Measurements from ENCODE around the gene ID2. TPM values are rescaled to one million over a fixed set of nuclear protein-coding genes. Genes with fewer than 3 reads are reported as not detected.

ID2 gene
- total RNA-seq, 1 experiment from 2014 or later = 48.6 TPM

DNA sequence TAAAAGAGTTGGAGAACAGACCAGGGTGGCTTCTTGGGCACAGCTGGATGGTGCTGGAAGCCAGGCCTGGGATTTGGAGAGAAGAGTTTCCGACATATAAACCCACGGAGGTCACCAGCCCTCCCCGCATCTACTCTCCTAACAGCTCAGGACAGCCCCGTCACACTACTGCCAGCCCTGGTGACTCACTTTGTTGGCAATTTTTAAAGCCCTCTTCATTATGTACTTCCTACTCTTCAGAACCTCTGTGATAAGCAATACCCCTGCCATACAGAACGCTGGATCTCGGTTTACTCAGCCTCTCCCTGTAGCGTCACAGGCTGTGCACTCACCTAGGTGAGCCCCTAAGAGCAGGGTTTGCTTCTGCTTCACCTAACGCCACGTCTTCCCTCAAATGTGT is 48.1 kb downstream of the ID2 start:
- Histone ChIP-seq H3K18ac (ENCODE audit: insufficient read length, low read depth, low read length) (no peak overlapping the region), H3K14ac (ENCODE audit: insufficient read depth, low read length) (no peak overlapping the region), H3K23ac (ENCODE audit: insufficient read length, low read depth, low read length) (no peak overlapping the region), H3K79me1 (ENCODE audit: insufficient read depth, low read depth, low read length, poor library complexity, severe bottlenecking) (no peaks in the 10 kb centered on the region), H2BK20ac (ENCODE audit: low read depth, low read length, poor library complexity, severe bottlenecking) (no peak overlapping the region), H3K23me2 (ENCODE audit: insufficient read length, low read depth, low read length, poor library complexity, severe bottlenecking) (no peaks in the 10 kb centered on the region), H3K4me1 (ENCODE audit: insufficient read depth, low read length) (no peaks in the 10 kb centered on the region), H3K9ac (ENCODE audit: extremely low read depth, insufficient read length, low read length) (no peak overlapping the region), H4K91ac (ENCODE audit: insufficient read length, low read depth, low read length) (no peak overlapping the region), H3K27me3 (ENCODE audit: insufficient read depth, low read length) (no peaks in the 10 kb centered on the region), H3K27ac (ENCODE audit: insufficient read length, low read depth, low read length) (no peak overlapping the region), H3T11ph (ENCODE audit: low read length) (no peak overlapping the region), H4K20me1 (ENCODE audit: control insufficient read depth, insufficient read depth, insufficient read length) (no peaks in the 10 kb centered on the region), H2BK15ac (ENCODE audit: low read depth, low read length) (no peak overlapping the region), H3K56ac (ENCODE audit: insufficient read length, low read depth, low read length) (no peak overlapping the region), H4K8ac (replicated peaks; ENCODE audit: insufficient read length, low read depth, low read length) (no peak overlapping the region), H4K5ac (ENCODE audit: insufficient read length, low read depth, low read length) (no peak overlapping the region), H2BK120ac (ENCODE audit: low read depth, low read length, poor library complexity, severe bottlenecking) (no peak overlapping the region), H3K4me2 (ENCODE audit: insufficient read depth, insufficient read length, low read length) (no peak overlapping the region), H2AK5ac (ENCODE audit: insufficient read length, low read length) (no peak overlapping the region), H2BK5ac (ENCODE audit: insufficient read length, low read length) (no peak overlapping the region), H2BK12ac (ENCODE audit: insufficient read length, low read depth, low read length) (no peak overlapping the region), H3K9me3 (ENCODE audit: control insufficient read depth, low read depth, low read length) (no peaks in the 10 kb centered on the region), H3K79me2 (ENCODE audit: insufficient read depth, low read length) (no peaks in the 10 kb centered on the region), H2AFZ (ENCODE audit: low read length) (no peak overlapping the region), H3K4ac (ENCODE audit: low read depth, low read length) (no peak overlapping the region)
- TF ChIP-seq, protein P1, sequence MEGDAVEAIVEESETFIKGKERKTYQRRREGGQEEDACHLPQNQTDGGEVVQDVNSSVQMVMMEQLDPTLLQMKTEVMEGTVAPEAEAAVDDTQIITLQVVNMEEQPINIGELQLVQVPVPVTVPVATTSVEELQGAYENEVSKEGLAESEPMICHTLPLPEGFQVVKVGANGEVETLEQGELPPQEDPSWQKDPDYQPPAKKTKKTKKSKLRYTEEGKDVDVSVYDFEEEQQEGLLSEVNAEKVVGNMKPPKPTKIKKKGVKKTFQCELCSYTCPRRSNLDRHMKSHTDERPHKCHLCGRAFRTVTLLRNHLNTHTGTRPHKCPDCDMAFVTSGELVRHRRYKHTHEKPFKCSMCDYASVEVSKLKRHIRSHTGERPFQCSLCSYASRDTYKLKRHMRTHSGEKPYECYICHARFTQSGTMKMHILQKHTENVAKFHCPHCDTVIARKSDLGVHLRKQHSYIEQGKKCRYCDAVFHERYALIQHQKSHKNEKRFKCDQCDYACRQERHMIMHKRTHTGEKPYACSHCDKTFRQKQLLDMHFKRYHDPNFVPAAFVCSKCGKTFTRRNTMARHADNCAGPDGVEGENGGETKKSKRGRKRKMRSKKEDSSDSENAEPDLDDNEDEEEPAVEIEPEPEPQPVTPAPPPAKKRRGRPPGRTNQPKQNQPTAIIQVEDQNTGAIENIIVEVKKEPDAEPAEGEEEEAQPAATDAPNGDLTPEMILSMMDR (conservative IDR thresholded peaks at IDR 0.05) = no peak
- Mint-ChIP-seq H3K27ac (no peak overlapping the region), H3K9me3 (no peaks in the 10 kb centered on the region; a peak in 1 of 5 replicates), H3K36me3 (ENCODE audit: insufficient read depth in 1 of 3, low read depth in 3 of 3) (peaks cover 0 to 34% (median 25%) of the 10 kb centered on the region in 3 experiments), H3K27me3 (ENCODE audit: low read depth) (no peaks in the 10 kb centered on the region), H3K4me1 (peaks cover 3 to 4% of the 10 kb centered on the region in 2 experiments; a peak in 3 of 4 replicates), H3K4me3 (no peak overlapping the region)
- no peak for DNase-seq
- no CpG with 5 or more reads among the region's 9 CpGs for WGBS (ENCODE audit: extremely low coverage, insufficient read length, low lambda C conversion rate)
